ENCODE results near the gene JPH2.

The JPH2 gene

GRCh38 chr20:44185574-44185973 is 1.4 kb downstream of the JPH2 start:
- Histone ChIP-seq H3K4me3 (IDR thresholded peaks at IDR 0.05; ENCODE audit: insufficient read depth, low read depth, low read length) (no peak overlapping the region), H3K4me1 (ENCODE audit: low read depth, poor library complexity, severe bottlenecking) (no peaks in the 10 kb centered on the region), H3K27me3 (ENCODE audit: insufficient read depth, low read depth) (no peaks in the 10 kb centered on the region), H4K20me1 (ENCODE audit: insufficient read depth) (no peaks in the 10 kb centered on the region), H3K9ac (no peak overlapping the region), H3K79me2 (ENCODE audit: insufficient read depth, low read depth) (no peaks in the 10 kb centered on the region), H3K4me2 (no peak overlapping the region), H3K36me3 (ENCODE audit: insufficient read depth) (no peaks in the 10 kb centered on the region), H3K27ac (no peak overlapping the region), H2AFZ (ENCODE audit: low read depth) (no peak overlapping the region)
- TF ChIP-seq, protein P1, sequence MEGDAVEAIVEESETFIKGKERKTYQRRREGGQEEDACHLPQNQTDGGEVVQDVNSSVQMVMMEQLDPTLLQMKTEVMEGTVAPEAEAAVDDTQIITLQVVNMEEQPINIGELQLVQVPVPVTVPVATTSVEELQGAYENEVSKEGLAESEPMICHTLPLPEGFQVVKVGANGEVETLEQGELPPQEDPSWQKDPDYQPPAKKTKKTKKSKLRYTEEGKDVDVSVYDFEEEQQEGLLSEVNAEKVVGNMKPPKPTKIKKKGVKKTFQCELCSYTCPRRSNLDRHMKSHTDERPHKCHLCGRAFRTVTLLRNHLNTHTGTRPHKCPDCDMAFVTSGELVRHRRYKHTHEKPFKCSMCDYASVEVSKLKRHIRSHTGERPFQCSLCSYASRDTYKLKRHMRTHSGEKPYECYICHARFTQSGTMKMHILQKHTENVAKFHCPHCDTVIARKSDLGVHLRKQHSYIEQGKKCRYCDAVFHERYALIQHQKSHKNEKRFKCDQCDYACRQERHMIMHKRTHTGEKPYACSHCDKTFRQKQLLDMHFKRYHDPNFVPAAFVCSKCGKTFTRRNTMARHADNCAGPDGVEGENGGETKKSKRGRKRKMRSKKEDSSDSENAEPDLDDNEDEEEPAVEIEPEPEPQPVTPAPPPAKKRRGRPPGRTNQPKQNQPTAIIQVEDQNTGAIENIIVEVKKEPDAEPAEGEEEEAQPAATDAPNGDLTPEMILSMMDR (conservative IDR thresholded peaks at IDR 0.05; ENCODE audit: low read depth, low read length): no peak

GRCh38 chr20:44183282-44183681 is 3.7 kb downstream of the JPH2 start:
- Histone ChIP-seq H3K79me2 (ENCODE audit: insufficient read depth, low read depth) (no peaks in the 10 kb centered on the region), H3K36me3 (ENCODE audit: insufficient read depth) (no peaks in the 10 kb centered on the region), H3K27me3 (ENCODE audit: insufficient read depth, low read depth) (no peaks in the 10 kb centered on the region), H4K20me1 (ENCODE audit: insufficient read depth) (no peaks in the 10 kb centered on the region), H3K27ac (no peak overlapping the region), H3K4me2 (no peak overlapping the region), H3K4me1 (ENCODE audit: low read depth, poor library complexity, severe bottlenecking) (no peaks in the 10 kb centered on the region), H3K9ac (no peak overlapping the region), H2AFZ (ENCODE audit: low read depth) (no peak overlapping the region), H3K4me3 (IDR thresholded peaks at IDR 0.05; ENCODE audit: insufficient read depth, low read depth, low read length) (no peak overlapping the region)
- TF ChIP-seq, protein P1 (conservative IDR thresholded peaks at IDR 0.05; ENCODE audit: low read depth, low read length): no peak

GRCh38 chr20:44182863-44183262 is 4.1 kb downstream of the JPH2 start:
- H3K36me3 ChIP-seq (ENCODE audit: insufficient read depth): no peaks in the 10 kb centered on the region
- H3K4me1 ChIP-seq (ENCODE audit: low read depth, poor library complexity, severe bottlenecking): no peaks in the 10 kb centered on the region
- no peak overlapping the region for H3K27ac ChIP-seq
- H3K4me3 ChIP-seq (IDR thresholded peaks at IDR 0.05; ENCODE audit: insufficient read depth, low read depth, low read length): no peak overlapping the region
- no peak overlapping the region for H2AFZ ChIP-seq (ENCODE audit: low read depth)
- TF ChIP-seq, protein P1 (conservative IDR thresholded peaks at IDR 0.05; ENCODE audit: low read depth, low read length): no peak
- H3K27me3 ChIP-seq (ENCODE audit: insufficient read depth, low read depth): no peaks in the 10 kb centered on the region
- H3K4me2 ChIP-seq: no peak overlapping the region
- H3K9ac ChIP-seq: no peak overlapping the region
- H4K20me1 ChIP-seq (ENCODE audit: insufficient read depth): no peaks in the 10 kb centered on the region
- no peaks in the 10 kb centered on the region for H3K79me2 ChIP-seq (ENCODE audit: insufficient read depth, low read depth)

GRCh38 chr20:44182135-44182765 is 4.7 kb downstream of the JPH2 start:
- Histone ChIP-seq H3K79me2 (ENCODE audit: insufficient read depth, low read depth) (no peaks in the 10 kb centered on the region), H3K9ac (no peak overlapping the region), H2AFZ (ENCODE audit: low read depth) (no peak overlapping the region), H3K27ac (no peak overlapping the region), H4K20me1 (ENCODE audit: insufficient read depth) (no peaks in the 10 kb centered on the region), H3K4me2 (no peak overlapping the region), H3K27me3 (ENCODE audit: insufficient read depth, low read depth) (no peaks in the 10 kb centered on the region), H3K4me3 (IDR thresholded peaks at IDR 0.05; ENCODE audit: insufficient read depth, low read depth, low read length) (no peak overlapping the region), H3K4me1 (ENCODE audit: low read depth, poor library complexity, severe bottlenecking) (no peaks in the 10 kb centered on the region), H3K36me3 (ENCODE audit: insufficient read depth) (no peaks in the 10 kb centered on the region)
- TF ChIP-seq, protein P1 (conservative IDR thresholded peaks at IDR 0.05; ENCODE audit: low read depth, low read length): no peak
